Adipocyte (in vitro differentiated cells): ENCODE data around the gene MDM2.
"Not testable (repeated sequence)": the region's sequence is repeated elsewhere in the genome, so short reads cannot be mapped to it uniquely, and the experiment has no call there.

ENCODE experiments used
- DNase-seq: peaks from one replicate; pipeline ENCODE4 v3.0.0-alpha.2; 2015; ENCODE audit warnings: low read depth
- H3K27me3 ChIP-seq: replicated peaks from 2 replicates; pipeline ENCODE4 v1.7.0; 2013; ENCODE audit warnings: mild to moderate bottlenecking, low read length, moderate library complexity; ENCODE audit not compliant: control insufficient read depth, insufficient read depth
- H3K36me3 ChIP-seq: 2 replicates; pipeline ENCODE4 v1.7.0; 2013; ENCODE audit warnings: low read length, mild to moderate bottlenecking, moderate library complexity; ENCODE audit not compliant: control insufficient read depth, insufficient read depth, severe bottlenecking
- H3K4me1 ChIP-seq: 2 replicates; pipeline ENCODE4 v1.7.0; 2013; ENCODE audit warnings: mild to moderate bottlenecking, low read length, moderate library complexity; ENCODE audit not compliant: control insufficient read depth, insufficient read depth
- H3K4me3 ChIP-seq: 2 replicates; pipeline ENCODE4 v1.7.0; 2013; ENCODE audit warnings: mild to moderate bottlenecking, low read length, moderate library complexity
- H3K9ac ChIP-seq: 2 replicates; pipeline ENCODE4 v1.7.0; 2013; ENCODE audit warnings: mild to moderate bottlenecking, low read length, moderate library complexity
- H3K9me3 ChIP-seq: 2 replicates; pipeline ENCODE4 v1.7.0; 2013; ENCODE audit warnings: mild to moderate bottlenecking, low read length, moderate library complexity; ENCODE audit not compliant: control insufficient read depth

The MDM2 gene

DNA sequence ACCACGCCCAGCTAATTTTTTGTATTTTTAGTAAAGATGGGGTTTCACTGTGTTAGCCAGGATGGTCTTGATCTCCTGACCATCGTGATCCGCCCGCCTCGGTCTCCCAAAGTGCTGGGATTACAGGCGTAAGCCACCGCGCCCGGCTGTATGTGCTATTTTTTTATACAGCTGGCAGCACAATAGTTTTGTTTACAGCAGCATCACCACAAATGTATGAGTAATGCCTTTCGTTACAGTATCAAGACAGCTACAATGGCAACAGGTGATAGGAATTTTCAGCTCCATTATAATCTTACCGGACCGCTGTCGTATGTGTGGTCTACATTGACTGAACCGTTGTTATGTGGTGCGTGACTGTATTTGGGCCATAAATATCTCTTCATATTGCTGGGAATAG is 11.6 kb upstream of the MDM2 start:
- no peaks in the 10 kb centered on the region for H3K36me3 ChIP-seq
- H3K27me3 ChIP-seq, result no peaks in the 10 kb centered on the region
- H3K9me3 ChIP-seq, result no peaks in the 10 kb centered on the region
- no peak overlapping the region for H3K9ac ChIP-seq
- H3K4me3 ChIP-seq, result no peak overlapping the region
- DNase-seq, result no peak
- H3K4me1 ChIP-seq, result peaks cover 4% of the 10 kb centered on the region

DNA sequence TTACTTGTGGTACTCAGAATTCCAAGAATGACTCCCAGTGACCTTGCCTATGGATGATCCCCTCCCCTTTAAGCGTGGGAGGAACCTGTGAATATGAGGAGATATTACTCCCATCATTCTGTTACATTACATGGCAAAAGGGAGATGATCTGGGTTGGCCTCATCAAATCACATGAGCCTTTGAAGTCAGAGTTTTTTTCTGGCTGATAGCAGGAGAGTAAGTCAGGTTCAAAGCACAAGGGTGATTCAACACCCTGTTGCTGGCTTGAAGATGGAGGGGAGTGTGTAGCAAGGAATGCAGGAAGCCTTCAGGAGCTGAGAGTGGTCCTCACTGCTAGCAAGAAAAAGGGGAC is 9.1 kb upstream of the MDM2 start:
- no peaks in the 10 kb centered on the region for H3K27me3 ChIP-seq
- peaks cover 12% of the 10 kb centered on the region for H3K4me1 ChIP-seq

DNA sequence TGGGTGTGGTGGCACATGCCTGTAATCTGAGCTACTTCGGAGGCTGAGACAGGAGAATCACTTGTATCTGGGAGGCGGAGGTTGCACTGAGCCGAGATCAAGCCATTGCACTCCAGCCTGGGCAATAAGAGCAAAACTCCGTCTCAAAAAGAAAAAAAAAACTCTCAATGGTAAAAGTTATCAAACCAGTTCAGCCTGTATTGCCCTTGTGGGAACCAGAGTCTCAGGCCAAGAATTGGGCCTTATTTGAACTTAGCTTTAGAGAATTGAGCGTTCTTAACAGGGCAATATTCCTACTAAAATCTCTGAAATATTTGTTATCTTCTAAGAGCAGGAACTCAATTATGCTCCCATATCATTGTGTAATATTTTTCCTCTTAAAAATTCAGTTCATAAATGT is 7.7 kb upstream of the MDM2 start:
- Histone ChIP-seq H3K9ac (no peak overlapping the region), H3K4me1 (peaks cover 8% of the 10 kb centered on the region), H3K27me3 (no peaks in the 10 kb centered on the region), H3K4me3 (no peak overlapping the region), H3K36me3 (no peaks in the 10 kb centered on the region), H3K9me3 (no peaks in the 10 kb centered on the region)
- DNase-seq, result no peak

More for the DNA sequence above, 9.1 kb upstream of the MDM2 start:
- H3K9ac ChIP-seq, result no peak overlapping the region
- no peak overlapping the region for H3K4me3 ChIP-seq
- H3K36me3 ChIP-seq, result no peaks in the 10 kb centered on the region
- DNase-seq, result no peak
- no peaks in the 10 kb centered on the region for H3K9me3 ChIP-seq

DNA sequence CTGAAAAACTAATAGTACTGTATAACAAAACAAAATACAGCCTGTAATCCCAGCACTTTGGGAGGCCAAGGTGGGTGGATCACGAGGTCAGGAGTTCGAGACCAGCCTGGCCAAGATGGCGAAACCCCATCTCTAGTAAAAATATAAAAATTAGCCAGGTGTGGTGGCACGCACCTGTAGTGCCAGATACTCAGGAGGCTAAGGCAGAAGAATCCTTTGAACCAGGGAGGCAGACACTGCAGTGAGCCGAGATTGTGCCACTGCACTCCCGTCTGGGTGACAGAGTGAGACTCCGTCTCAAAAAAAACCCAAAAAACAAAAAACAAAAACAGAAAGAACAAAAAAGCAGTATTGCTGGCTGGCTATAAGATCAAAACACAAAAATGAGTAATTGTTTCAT is 6.9 kb upstream of the MDM2 start:
- not testable (repeated sequence) for H3K27me3 ChIP-seq, H3K4me3 ChIP-seq, H3K36me3 ChIP-seq, H3K9me3 ChIP-seq, DNase-seq, H3K9ac ChIP-seq, H3K4me1 ChIP-seq

DNA sequence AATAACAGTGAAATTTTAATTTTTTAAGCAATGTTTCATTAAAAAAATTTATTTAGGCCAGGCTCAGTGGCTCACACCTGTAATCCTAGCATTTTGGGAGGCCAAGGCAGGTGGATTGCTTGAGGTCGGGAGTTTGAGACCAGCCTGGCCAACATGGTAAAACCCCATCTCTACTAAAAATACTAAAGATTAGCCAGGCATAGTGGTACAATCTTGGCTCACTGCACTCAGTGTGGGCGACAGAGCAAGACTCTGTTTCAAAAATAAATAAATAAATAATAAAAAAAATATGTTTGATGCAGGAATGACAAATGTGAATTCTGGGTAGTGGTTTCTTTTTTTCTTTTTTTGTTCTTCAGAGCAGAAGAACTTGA is 5.6 kb upstream of the MDM2 start:
- not testable (repeated sequence) for H3K4me3 ChIP-seq, DNase-seq, H3K27me3 ChIP-seq, H3K9ac ChIP-seq, H3K9me3 ChIP-seq, H3K36me3 ChIP-seq
- peaks cover 11% of the 10 kb centered on the region for H3K4me1 ChIP-seq

DNA sequence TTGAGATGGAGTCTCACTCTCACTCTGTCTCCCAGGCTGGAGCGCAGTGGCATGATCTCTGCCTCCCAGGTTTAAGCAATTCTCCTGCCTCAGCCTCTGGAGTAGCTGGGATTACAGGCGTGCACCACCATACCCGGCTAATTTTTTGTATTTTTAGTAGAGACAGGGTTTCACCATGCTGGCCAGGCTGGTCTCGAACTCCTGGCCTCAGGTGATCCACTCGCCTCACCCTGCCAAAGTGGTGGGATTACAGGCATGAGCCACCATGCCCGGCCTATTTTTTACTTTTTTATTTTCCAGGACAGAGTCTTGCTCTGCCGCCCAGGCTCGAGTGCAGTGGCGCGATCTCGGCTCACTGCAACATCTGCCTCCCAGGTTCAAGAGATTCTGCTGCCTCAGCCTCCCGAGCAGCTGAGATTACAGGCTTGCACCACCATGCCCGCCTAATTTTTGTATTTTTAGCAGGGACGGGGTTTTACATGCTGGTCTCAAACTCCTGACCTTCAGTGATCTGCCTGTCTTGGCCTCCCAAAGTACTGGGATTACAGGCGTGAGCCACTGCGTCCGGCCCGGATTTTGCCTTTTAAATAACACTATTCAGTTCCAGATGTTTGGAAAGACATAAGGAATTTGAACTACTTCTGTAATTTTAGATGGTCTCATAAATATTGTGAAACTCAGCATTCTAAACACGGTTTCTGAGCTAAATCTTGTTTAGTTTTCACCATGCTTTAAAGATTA is 4.9 kb upstream of the MDM2 start:
- not testable (repeated sequence) for H3K9me3 ChIP-seq, H3K4me3 ChIP-seq, H3K36me3 ChIP-seq, H3K27me3 ChIP-seq, H3K9ac ChIP-seq
- H3K4me1 ChIP-seq, result peaks cover 12% of the 10 kb centered on the region
- DNase-seq, result peak; percentile 85

DNA sequence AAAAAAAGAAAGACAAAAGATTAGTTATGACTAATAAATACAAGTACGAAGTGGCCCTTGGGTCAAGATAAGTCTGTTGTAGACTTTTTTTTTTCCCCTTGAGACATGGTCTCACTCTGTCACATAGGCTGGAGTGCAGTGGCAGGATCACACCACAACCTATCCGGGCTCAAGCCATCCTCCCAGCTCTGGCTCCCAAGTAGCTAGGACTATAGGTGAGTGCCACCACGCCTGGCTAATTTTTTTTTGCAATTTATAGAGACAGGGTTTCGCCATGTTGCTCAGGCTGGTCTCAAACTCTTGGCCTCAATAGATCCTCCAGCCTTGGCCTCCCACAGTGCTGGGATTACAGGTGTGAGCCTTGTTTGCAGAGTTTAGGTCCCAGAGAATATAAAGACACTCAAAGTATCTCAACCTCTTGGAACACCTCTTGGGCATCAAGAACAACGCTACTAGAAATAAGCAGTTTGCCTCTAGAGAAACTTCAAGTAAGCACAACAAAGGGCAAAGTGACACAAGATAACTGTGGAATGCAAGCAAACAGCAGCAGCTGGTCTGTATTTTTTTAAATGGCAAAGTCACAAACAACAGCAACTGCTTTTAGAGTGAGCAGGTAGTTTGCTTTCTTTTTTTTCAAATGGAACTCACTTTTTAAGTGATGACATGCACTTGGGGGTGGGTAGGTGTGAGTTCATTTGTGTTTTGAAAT is 3.9 kb upstream of the MDM2 start:
- DNase-seq, result no peak
- H3K4me1 ChIP-seq, result peaks cover 12% of the 10 kb centered on the region
- H3K9ac ChIP-seq, result no peak overlapping the region
- H3K36me3 ChIP-seq, result no peaks in the 10 kb centered on the region
- no peaks in the 10 kb centered on the region for H3K27me3 ChIP-seq
- no peak overlapping the region for H3K4me3 ChIP-seq
- H3K9me3 ChIP-seq, result no peaks in the 10 kb centered on the region

DNA sequence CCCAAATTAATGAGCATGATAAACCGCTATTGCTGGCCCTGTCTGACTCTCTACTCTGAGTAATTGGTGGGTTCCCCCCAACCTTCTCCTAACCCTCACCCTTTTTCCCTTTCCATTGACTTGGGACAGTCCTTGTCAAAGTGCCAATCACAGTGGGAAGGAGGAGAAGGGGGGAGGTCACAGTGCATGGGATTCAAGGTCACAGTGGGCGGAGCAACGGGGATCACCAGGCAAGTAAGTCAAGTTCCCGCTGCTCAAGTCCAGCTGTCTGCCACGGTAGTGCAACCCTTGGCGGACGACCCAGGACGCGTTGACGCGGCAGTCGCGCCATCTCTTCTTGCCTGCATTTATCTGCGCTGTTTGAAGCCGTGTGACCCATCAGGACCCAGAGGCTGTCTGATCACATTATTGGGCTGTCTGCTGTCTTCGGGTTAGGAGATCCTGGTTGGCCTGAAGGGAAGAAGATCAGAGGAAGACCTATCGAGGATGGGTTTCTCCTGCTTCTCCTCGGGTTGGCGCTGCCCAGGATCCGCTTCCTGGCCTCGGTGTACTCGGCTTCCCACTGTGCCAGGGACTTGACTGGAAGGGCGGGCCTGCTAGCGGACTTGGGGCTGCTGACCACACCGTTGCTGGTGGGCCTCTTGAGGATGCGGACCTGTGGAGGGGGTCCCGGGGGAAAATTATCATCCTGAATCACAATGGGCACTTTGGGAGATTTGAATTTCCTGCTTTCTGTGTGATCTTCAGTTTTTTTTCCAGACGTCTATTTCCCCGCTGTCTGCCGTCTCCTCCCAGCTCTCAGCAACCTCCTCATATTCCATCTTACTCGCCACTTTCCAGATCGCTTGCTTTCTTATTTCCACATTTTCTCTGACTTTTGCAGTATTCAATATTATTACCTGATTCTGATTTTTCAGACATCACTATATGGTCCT is 3.1 kb upstream of the MDM2 start:
- Histone ChIP-seq H3K4me3 (no peak overlapping the region), H3K4me1 (peaks cover 14% of the 10 kb centered on the region), H3K9ac (no peak overlapping the region), H3K9me3 (no peaks in the 10 kb centered on the region), H3K27me3 (no peaks in the 10 kb centered on the region), H3K36me3 (peaks cover 4% of the 10 kb centered on the region)
- DNase-seq, result no peak

DNA sequence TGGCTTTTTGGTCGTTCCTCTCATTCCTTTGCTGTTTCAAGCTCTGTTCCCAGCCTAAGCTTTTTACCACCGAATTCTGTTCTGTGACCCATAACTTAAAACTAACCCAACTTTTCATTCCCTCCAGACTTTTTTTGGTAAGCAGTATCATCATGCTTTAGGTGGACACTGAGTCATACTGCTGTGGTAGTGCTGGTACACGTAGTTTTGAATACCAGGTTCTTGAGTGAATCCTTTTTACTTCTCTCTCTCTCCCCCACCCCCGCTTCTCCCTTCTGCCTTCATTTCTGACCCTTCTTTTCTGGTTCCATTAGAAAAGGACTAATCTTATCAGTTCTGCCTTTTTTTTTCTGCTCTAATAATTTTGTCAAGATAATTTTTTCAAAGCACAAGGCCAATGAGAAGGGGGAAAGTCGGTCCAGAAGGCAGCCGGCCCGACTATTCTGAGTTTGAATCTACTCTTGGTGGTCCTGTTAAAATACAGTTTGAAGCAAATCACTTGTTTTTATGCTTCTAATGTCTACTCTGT is 2.3 kb upstream of the MDM2 start:
- peaks cover 15% of the 10 kb centered on the region for H3K4me1 ChIP-seq
- H3K27me3 ChIP-seq, result no peaks in the 10 kb centered on the region
- no peak overlapping the region for H3K4me3 ChIP-seq
- H3K9ac ChIP-seq, result no peak overlapping the region
- DNase-seq, result no peak
- no peaks in the 10 kb centered on the region for H3K9me3 ChIP-seq
- peaks cover 9% of the 10 kb centered on the region for H3K36me3 ChIP-seq

DNA sequence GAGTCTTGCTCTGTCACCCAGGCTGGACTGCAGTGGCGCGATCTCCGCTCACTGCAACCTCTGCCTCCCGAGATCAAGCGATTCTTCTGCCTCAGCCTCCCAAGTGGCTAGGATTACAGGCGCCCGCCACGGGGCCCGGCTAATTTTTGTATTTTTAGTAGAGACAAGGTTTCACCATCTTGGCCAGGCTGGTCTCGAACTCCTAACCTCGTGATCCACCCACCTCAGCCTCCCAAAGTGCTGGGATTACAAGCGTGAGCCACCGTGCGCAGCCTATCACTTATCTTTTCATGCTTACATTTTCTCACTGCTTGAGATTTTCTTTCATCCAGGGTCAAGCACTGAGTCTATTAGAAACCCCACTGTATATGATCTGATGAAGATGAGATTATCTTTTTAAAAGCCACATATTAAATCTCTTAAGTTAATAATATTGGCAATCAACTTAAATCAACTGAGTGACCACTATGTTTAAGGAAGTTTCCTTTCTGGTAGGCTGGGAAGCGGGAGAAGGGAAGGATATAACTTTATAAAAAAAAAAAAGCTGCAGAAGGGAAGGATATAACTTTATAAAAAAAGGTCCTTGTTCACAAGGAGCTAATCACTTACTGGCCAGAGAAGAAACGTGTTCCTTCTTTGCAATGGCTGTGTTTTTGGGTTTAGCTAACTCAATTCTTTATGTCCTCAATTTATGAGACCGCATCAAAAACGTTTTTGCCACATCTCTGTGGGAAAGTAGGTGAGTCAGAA is 1.3 kb upstream of the MDM2 start:
- no peaks in the 10 kb centered on the region for H3K27me3 ChIP-seq

DNA sequence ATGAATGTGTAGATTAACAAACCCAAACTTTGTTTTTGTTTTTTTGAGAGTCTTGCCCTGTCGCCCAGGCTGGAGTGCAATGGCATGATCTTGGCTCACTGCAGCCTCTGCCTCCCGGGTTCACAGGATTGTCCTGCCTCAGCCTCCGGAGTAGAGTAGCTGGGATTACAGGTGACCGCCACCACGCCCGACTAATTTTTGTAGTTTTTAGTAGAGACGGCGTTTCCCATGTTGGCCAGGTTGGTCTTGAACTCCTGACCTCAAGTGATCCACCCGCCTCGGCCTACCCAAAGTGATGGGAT is 752 bp upstream of the MDM2 start:
- H3K4me3 ChIP-seq, result peak overlapping the region; percentile 81
- not testable (repeated sequence) for DNase-seq, H3K27me3 ChIP-seq, H3K9me3 ChIP-seq
- H3K9ac ChIP-seq, result peak overlapping the region; percentile 100
- H3K4me1 ChIP-seq, result peaks cover 19% of the 10 kb centered on the region
- H3K36me3 ChIP-seq, result peaks cover 19% of the 10 kb centered on the region

More for the DNA sequence above, 1.3 kb upstream of the MDM2 start:
- H3K4me1 ChIP-seq, result peaks cover 19% of the 10 kb centered on the region
- peaks cover 15% of the 10 kb centered on the region for H3K36me3 ChIP-seq
- no peaks in the 10 kb centered on the region for H3K9me3 ChIP-seq
- no peak overlapping the region for H3K4me3 ChIP-seq
- peak overlapping the region; percentile 100 for H3K9ac ChIP-seq
- no peak for DNase-seq
